ENCODE measurements around the gene SMOC1. TPM values are rescaled to one million over a fixed set of nuclear protein-coding genes. Genes with fewer than 3 reads are reported as not detected.

SMOC1 gene
- total and polyA plus RNA-seq, 2 donors (not counting 1 experiment from before 2014, with no cell fraction given): 0.06 TPM; not detected in 1

DNA sequence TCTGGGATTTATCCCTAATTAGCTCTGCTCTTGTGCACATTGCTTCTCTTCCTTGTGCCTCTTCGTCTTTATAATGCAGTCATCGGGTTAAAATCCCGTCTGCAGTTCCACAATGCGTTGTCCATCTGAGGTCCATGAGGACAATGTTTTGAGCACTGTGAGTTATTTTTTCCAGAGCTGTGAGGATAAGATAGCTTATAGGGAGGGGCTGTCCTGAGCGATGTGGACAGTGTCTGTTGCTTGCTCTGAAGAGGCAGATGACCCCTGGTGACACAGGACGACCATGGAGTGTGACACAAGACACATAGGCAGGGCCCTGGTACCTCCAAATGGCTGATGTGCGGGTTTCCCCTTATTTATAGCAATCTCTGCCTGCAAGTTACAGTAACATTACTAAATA lies 132.5 kb downstream of the SMOC1 start:
- H3K79me2 ChIP-seq (ENCODE audit: control insufficient read depth, insufficient read depth, low read length): no peaks in the 10 kb centered on the region
- no peak for DNase-seq (ENCODE audit: low read depth in 2 of 2)
- no peaks in the 10 kb centered on the region for H3K27me3 ChIP-seq (ENCODE audit: control insufficient read depth, insufficient read depth, low read length)
- H3K27ac ChIP-seq (ENCODE audit: insufficient read depth, low read length): no peak overlapping the region
- H3K4me1 ChIP-seq (ENCODE audit: control insufficient read depth, extremely low read depth, insufficient read depth, low read length): no peaks in the 10 kb centered on the region
- no peaks in the 10 kb centered on the region for H3K36me3 ChIP-seq (ENCODE audit: control insufficient read depth, insufficient read depth, low read length)
- no peaks in the 10 kb centered on the region for H4K20me1 ChIP-seq (ENCODE audit: control insufficient read depth, extremely low read depth, insufficient read depth, low read length)
- no peaks in the 10 kb centered on the region for H3K9me3 ChIP-seq (ENCODE audit: control insufficient read depth, insufficient read depth, low read depth, low read length)
- no peak overlapping the region for H3K4me3 ChIP-seq (replicated peaks in 1 of 4; ENCODE audit: control extremely low read depth in 1 of 4, insufficient read depth in 1 of 4, low read depth in 3 of 4, low read length in 4 of 4)
- no peak overlapping the region for H2AFZ ChIP-seq (ENCODE audit: low read length)
- TF ChIP-seq CTCF (conservative IDR thresholded peaks at IDR 0.05 in 1 of 2, IDR thresholded peaks at IDR 0.05 in 1 of 2; ENCODE audit: low read depth in 1 of 2, low read length in 2 of 2) (no peak), EZH2 (IDR thresholded peaks at IDR 0.05; ENCODE audit: low read length, missing control alignments) (no peak)
- no peak overlapping the region for H3K9ac ChIP-seq (ENCODE audit: insufficient read depth, low read length)
- H3K4me2 ChIP-seq (ENCODE audit: extremely low read depth, insufficient read depth, low read length): no peak overlapping the region

DNA sequence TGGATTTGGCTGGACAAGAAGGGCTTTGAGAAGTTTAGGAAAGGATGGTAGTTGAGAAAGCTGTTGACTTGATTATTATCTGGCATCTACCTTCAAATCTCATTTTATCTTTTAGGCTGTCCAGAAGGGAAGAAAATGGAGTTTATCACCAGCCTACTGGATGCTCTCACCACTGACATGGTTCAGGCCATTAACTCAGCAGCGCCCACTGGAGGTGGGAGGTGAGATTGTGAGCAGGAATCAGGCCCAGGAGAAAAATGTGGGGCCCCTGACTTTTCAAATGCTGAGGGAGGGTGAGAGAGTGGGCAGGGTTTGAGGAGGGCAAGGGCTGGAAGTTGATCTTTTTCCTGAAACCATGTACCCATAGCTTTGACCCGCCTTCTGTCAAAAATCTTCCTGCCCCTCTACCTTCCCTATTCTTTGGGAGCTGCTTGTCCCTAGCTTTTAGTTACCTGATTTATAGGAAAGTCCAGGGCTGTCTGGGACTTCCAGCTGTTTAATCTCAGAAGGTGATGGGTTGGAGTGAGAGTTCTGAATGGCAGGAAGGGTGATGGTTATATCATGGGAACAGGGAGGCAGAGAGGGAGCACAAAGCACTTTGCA lies 134.2 kb downstream of the SMOC1 start:
- Histone ChIP-seq H3K4me2 (ENCODE audit: extremely low read depth, insufficient read depth, low read length) (no peak overlapping the region), H3K9ac (ENCODE audit: insufficient read depth, low read length) (no peak overlapping the region), H2AFZ (ENCODE audit: low read length) (no peak overlapping the region), H3K9me3 (ENCODE audit: control insufficient read depth, insufficient read depth, low read depth, low read length) (no peaks in the 10 kb centered on the region), H3K27me3 (ENCODE audit: control insufficient read depth, insufficient read depth, low read length) (no peaks in the 10 kb centered on the region), H3K36me3 (ENCODE audit: control insufficient read depth, insufficient read depth, low read length) (no peaks in the 10 kb centered on the region), H3K4me3 (replicated peaks in 1 of 4; ENCODE audit: control extremely low read depth in 1 of 4, insufficient read depth in 1 of 4, low read depth in 3 of 4, low read length in 4 of 4) (no peak overlapping the region), H3K79me2 (ENCODE audit: control insufficient read depth, insufficient read depth, low read length) (no peaks in the 10 kb centered on the region), H3K27ac (ENCODE audit: insufficient read depth, low read length) (no peak overlapping the region), H3K4me1 (ENCODE audit: control insufficient read depth, extremely low read depth, insufficient read depth, low read length) (no peaks in the 10 kb centered on the region), H4K20me1 (ENCODE audit: control insufficient read depth, extremely low read depth, insufficient read depth, low read length) (no peaks in the 10 kb centered on the region)
- DNase-seq (ENCODE audit: low read depth in 2 of 2): no peak
- TF ChIP-seq EZH2 (IDR thresholded peaks at IDR 0.05; ENCODE audit: low read length, missing control alignments) (no peak), CTCF (conservative IDR thresholded peaks at IDR 0.05 in 1 of 2, IDR thresholded peaks at IDR 0.05 in 1 of 2; ENCODE audit: low read depth in 1 of 2, low read length in 2 of 2) (peak; percentile 47 to 75)

DNA sequence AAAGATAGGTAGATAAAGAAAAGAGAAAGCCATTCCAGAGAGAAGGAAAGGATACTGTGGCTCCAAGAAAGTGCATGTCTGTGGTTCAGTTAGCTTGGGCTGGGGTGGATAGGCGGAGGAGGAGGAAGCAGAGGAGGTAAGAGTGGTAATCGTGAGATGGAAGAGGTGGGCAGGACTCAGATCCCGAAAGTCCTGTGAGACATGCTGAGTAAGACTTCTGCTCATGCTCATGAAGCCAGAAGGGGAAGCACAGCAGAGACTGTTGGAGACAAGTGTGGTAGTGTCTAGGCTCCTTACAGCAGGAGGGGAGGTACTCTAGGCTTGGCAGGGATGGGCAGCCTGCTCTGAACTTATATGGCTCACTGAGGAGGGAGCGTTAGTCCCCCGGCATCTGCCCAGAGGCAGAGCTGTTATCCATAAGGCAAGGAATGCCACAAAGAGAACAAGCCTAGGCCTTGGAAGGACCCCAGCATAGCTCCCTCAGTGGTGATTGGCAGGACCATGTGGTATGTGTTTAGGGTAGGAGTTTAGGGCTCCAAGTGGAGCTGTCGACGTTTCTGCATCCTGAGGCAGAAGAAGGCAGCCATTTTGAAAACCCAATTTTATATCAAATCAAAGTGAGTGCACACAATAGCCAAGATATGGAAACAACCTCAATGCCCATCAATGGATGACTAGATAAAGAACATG lies 135.3 kb downstream of the SMOC1 start:
- no peak overlapping the region for H3K27ac ChIP-seq (ENCODE audit: insufficient read depth, low read length)
- no peak overlapping the region for H3K9ac ChIP-seq (ENCODE audit: insufficient read depth, low read length)
- no peaks in the 10 kb centered on the region for H3K4me1 ChIP-seq (ENCODE audit: control insufficient read depth, extremely low read depth, insufficient read depth, low read length)
- no peak overlapping the region for H2AFZ ChIP-seq (ENCODE audit: low read length)
- H3K4me2 ChIP-seq (ENCODE audit: extremely low read depth, insufficient read depth, low read length): no peak overlapping the region
- TF ChIP-seq CTCF (conservative IDR thresholded peaks at IDR 0.05 in 1 of 2, IDR thresholded peaks at IDR 0.05 in 1 of 2; ENCODE audit: low read depth in 1 of 2, low read length in 2 of 2) (no peak), EZH2 (IDR thresholded peaks at IDR 0.05; ENCODE audit: low read length, missing control alignments) (no peak)
- no peaks in the 10 kb centered on the region for H3K9me3 ChIP-seq (ENCODE audit: control insufficient read depth, insufficient read depth, low read depth, low read length)
- H3K36me3 ChIP-seq (ENCODE audit: control insufficient read depth, insufficient read depth, low read length): no peaks in the 10 kb centered on the region
- no peaks in the 10 kb centered on the region for H3K27me3 ChIP-seq (ENCODE audit: control insufficient read depth, insufficient read depth, low read length)
- no peaks in the 10 kb centered on the region for H3K79me2 ChIP-seq (ENCODE audit: control insufficient read depth, insufficient read depth, low read length)
- no peak for DNase-seq (ENCODE audit: low read depth in 2 of 2)
- no peaks in the 10 kb centered on the region for H4K20me1 ChIP-seq (ENCODE audit: control insufficient read depth, extremely low read depth, insufficient read depth, low read length)
- no peak overlapping the region for H3K4me3 ChIP-seq (replicated peaks in 1 of 4; ENCODE audit: control extremely low read depth in 1 of 4, insufficient read depth in 1 of 4, low read depth in 3 of 4, low read length in 4 of 4)

Data from fibroblast of lung (primary cell).